Fibroblast of skin of left quadriceps (primary cell): ENCODE measurements around the gene NRG2.

Experiments
- DNase-seq, 2 experiments: peaks; one replicate each; pipeline ENCODE4 v3.0.0-alpha.2; 2013; ENCODE audit warnings: low read depth in 2 of 2

The NRG2 gene

DNA sequence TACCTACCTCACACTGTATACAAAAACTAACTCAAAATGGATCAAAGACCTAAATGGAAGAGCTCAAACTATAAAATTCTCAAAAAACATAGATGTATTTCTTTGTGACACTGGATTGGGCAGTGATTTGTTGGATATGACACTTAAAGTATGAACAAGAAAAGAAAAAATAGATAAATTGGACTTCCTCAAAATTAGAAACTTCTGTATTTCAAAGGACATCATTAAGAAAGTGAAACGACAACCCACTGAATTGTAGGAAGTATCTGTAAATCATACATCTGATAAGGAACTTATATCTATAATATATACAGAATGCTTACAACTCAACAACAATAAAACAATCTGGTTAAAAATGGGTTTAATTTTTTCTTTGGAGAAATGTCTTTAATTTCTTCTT, 96.7 kb downstream of the NRG2 start:
- DNase-seq, result no peak

DNA sequence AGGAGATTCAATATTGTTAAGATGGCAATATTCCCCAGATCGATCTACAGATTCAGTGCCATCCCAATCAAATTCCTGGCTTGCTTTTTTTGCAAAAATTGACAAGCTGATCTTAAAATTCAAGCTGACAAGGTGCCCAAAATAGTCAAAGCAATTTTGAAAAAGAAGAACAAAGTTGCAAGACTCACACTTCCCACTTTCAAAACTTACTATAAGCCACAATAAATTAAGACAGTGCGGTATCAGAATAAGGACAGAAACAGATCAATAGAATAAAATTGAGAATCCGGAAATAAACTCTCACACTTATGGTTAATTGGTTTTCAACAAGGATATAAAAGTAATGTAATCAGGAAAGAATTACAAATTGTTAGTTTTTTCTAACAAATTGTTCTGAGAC, 97.1 kb downstream of the NRG2 start:
- DNase-seq, result no peak

DNA sequence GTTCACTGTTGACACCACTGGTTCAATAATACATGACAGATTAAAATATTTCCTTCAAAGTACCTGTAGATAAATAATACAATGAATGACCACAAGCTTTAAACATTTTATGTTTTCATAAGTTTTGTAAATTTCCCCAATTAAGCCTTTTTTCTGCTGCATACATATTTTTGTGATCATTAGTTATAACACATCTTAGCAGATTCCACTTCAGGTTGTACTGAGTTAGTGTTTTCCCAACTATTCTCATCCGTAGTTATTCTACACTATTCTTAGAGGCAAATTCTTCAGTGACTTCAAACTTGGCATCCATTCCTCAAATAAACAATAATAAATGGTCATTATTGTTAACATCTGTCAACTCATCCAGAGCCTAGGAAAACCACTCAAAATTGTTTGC, 100.9 kb downstream of the NRG2 start:
- no peak for DNase-seq

DNA sequence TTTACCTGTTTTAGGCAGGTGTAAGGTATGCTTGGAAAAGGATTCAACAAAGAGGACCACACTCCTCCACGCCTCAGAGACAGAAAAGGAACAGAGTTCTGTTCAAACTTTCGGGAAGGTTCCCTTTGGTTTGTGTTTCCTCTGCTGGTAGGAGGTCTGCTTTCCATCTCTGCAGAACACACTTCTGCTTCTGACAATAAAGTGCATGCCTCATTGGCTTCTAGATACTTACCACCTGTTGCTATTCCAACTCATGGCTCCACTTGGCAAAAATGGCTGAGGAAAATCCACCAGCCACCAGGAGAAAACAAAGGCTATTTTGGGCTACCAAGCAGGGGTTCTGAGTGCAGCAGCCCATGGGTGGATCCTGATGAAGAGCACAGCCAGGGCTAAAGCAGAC, 112.7 kb downstream of the NRG2 start:
- no peak for DNase-seq

DNA sequence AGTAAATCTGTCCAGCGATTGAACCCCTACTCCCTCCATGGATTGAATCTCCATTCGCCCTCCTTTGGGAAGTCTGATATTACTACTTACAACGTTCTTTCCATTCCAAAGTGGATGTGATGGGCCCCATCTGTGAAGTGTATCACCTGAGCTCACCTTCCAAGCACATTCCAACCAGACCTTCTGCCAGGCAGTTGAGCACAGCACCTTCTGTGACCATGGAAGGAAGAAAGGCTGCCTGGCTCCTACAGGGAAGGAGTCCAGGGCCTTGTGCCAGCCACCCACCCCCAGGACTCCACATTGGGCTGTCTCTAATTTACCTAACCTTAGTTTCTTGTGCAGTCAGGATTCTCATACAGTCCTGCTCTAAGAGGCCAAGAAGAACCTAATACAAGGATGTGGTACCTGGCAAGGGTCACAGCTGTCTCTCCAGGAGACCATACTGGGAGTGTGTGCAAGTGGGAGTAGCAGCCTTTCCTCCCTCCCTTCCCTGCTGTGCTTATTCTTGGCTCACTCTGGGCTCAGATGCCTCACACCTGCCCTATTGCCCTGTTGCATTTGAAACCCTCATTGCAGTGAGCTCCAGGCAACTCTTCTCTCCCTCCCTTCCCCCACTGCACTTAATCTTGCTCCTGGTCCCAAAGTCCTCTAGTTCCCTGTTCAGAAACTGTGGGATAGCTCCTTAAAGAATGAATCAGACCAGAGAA, 116.1 kb downstream of the NRG2 start:
- no peak for DNase-seq

DNA sequence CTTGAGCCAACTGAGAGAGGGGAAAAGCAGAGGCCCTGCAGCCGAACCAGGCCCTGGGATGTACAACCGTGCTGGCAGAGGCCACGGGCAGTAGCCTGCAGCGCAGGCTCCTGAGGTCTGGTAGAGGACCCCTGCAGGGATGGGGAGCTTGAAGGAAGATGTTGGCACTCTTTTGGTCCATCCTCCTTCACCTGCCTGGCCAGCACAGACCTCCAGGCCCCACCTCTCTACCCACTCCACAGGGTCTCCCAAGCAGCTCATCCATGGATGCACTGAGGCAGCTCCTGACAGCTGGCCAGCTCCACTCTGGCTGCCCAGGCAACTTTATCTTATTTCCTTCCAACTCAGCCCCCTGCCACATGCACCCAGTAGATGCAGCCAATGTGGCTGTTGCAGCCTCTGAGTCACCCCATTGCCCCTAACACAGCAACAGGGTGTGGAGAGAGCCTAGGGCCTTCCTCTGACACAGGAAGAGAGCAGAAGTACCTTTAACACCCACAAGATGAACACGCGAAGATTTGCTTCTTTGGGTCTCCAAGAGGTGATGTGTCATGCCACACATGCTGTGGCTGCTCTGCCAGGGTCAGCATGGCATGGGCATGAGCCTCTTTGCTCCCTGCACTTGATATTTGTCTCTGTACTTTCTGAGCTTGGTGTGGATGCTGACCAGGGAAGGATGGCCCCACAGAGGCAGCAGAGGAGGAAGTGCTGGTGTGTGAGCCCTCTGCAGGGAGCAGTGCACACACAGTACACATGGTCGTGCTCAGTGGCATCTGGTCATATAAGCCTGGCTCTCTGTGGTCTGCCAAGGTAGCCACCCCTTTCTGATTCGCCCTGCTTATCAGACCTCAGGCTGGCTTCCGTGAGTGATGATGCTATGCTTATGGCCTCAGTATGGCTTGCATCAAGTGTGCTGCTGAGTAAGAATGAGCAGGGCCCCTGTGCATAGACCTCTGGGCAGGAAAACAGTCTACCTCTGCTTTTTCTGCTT, 117.2 kb downstream of the NRG2 start:
- DNase-seq, result no peak

DNA sequence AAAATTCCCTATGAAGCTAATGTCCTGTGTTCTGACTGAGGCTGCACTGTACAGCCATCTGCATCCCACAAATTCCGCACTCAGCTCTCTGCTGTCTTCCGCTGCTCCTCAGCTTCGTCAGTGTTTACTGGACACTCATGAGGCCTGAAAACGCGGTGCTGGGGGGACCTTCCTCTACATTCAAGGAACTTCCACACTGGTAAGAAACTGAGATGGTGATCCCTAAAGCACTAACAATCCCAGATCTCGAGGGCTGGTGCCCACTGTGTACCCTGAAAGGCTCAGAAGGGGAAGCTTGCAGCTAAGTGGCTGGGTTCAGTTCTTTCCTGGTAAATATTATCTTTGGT, 117.9 kb downstream of the NRG2 start:
- no peak for DNase-seq

DNA sequence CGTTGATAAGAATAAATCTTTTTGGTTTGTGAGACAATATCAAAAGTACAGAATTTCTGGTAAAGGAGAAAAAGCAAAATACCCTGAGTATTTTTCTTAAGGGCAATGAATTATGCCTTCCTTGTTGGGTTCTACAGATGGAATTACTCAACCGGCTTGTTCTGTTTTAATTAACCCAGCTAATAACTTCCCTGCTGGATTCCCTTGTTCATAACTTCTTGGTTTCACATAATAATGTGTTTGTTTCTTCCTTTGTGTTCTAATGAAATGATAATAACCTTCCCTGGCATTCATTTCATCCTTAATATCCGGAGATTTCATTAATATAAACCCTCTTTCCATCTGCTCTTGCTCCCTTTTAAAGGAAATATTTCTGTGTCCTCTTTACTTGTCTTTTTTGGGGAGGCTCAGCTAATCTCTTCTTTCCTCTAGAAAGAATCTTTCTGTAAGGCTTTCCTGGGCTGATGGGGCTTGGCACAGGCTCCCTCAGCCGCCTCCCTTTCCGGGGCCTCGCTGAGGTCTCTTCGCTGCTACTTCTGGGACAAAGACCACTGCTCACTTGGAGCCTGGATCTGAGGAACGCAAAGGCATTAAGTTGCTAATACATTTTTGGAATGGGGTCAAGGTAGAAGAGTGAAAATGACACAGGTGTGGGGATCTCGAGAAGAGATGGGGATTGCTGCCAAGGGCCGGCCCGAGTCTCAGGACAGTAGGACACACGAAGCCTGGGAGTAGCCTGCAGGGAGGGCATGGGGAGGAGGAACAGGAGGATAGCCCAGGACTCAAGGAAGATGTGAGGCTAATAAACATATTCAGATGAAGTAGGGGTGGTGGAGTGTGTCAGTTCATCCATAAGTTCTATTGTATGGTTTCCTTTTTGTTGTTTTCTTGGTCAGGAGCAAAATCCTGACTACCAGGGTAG, 118.5 kb downstream of the NRG2 start:
- DNase-seq, result no peak

DNA sequence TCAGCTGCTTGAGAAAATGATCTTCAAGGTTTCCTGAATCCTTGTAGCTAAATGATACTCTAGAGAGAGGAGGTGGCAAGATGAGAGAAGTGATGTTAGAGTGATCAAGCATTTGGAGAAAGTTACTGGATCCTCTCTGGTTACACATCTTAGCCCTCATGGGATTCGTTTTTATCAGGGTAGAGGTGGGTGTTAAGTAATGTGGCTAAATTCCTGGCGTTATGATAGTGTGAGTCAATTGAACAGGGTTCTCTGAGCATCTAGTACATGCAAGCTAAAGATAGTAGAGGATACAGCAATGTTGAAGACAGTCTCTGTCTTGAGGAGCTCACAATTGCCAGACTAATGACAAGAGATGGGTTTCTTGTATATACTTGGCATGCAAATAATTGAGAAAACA, 123.8 kb downstream of the NRG2 start:
- DNase-seq, result no peak

DNA sequence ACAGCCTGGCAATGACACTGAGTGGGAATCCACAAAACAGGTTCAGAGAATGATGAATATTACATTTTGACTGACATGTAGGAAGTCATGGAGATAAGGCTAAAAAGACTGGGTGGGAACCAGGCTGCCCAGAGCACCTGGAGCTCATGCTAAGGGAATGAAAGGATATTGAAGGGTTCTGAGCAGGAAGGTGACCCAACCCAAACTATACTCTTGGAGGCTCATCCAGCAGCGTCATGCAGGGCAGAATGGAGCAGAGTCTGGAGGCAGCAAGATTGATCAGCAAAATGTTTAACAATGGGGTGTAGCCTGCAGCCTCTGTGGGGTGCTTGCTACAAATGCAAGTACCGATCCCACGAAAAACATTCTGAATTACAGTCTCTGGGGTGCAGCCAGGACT, 127.3 kb downstream of the NRG2 start:
- no peak for DNase-seq

DNA sequence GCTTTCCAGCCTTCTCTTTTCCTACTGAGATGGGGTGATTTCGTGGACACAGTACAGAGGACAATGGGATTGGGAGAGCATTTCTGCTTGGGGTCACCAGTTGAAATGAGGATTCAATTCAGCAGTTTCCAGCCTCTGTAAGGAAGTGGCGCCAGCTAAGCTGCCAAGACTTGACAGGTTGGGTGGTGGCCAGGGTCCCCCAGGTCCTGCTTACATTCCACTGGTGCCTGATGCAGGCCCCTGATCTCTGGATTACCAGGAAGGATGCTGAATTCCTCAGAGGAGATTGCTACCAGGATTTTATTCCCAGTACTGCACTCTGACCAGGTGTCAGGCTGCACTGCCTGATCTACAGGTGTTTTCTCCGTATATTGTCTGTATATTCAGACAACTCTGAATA, 127.8 kb downstream of the NRG2 start:
- no peak for DNase-seq

DNA sequence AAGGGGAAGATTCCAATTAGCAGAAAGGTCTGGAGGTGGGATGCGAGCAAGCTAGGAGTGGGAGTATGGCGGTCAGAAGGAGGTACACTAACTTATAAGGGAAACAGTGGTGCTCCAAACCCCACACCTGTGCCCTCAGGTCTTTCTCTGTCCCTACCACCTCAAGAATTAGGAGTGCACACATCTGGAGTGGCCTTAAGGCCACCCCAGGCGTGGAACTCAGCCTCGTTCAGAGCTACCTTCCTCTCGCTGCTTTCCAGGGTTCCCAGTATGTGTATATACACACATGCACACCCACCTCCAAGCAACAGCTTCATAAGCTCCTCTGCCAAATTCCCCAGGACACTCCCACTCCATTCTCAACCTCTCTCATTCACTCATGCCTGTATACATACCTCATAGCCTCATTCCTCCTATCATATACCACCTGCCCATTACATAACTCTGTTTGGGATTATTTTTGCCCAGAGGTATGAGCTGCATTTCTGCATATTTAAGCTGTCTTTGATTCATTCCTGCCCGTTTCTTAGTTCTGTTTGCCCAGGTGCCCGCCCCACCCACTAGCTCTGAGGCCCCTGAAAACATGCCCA, 128.8 kb downstream of the NRG2 start:
- no peak for DNase-seq

DNA sequence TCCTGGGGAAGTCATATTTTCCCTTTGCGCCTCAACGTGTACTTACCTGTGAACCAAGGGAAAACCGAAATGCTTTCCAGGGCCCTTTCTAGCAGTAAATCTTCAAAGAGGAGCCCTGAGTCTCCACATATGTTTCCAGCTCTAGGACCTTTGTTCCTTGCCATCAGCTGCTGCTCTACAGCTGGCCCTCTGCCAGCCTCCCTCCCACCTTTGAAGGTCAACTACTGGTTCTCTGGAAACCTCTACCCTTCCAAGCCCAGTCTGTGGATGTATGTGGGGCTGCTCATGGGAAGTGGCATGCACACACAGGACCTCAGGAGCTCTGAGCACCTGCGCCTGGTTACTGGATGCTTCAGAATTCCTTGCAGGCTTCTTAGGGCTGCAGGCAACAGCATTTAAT, 130.3 kb downstream of the NRG2 start:
- DNase-seq, result no peak

DNA sequence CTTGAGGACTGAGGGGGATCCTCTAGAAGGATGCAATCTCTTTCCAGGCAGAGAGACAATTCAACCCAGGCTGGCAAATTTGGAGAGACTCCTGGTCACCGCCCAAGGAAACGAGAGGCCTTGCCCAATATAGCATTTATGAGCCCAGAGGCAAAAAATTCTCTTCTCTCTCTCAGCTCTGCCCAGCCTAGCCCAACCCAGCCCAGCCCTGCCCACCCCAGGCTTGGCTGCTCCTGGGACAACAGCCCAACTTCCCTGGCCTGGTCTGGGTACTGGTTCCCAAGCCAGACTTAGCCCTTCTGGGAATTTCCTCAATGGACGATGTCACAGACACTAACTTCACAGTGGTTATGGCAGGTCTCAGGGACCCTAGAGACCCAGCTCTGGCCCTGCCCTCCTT, 130.9 kb downstream of the NRG2 start:
- no peak for DNase-seq

DNA sequence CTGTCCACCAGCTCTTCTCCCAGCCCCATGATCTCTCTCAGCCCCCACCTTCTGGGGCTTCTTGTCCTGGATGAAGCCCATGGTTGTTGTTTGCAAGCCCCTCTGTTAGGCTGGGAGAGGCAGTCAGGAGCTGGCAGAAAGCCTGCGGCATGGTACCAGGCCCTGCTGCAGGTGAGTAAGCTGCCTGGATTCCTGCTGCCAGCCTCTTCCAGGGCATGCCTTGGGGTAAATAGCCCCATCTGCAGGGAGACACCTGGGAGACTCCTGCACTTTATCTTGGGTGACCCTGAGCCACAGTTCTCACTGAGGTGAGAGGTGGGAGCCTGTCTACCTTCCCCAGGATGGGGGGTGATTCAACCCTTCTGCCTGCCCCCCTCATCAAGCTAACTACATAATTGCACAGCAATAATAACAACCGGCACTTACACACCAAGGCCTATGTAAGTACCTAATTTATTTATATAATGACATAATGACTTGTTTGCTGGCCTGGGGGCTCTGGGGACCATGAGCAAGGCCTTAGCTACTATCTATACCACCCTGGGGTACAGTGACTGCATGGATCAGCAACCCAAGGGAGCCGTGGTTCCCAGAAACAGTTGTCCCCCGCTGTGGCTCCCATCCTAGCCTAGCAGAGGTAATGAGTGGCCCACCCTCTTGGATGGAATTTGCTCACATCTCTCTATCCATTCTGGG, 131.5 kb downstream of the NRG2 start:
- DNase-seq, result no peak

DNA sequence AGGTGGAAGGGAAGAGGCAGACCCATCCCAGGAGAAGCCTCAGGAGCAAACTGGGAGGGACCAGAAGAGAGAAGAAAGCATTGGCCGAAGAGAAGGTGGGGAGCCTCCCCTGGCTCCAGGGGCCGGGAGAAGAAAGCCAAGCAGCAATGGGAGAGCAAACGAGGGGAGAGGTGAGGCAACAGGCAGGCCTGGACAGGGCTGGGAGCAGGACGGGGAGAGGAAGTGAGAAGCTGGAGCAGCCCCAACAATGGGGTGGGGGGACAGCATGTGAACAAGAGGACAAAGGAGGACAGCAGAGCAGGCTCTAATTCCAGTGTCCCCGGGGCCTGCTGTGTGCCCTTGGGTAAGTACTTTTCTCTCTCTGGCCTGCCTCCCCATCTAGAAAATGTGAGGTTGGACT, 132.2 kb downstream of the NRG2 start:
- DNase-seq, result no peak

DNA sequence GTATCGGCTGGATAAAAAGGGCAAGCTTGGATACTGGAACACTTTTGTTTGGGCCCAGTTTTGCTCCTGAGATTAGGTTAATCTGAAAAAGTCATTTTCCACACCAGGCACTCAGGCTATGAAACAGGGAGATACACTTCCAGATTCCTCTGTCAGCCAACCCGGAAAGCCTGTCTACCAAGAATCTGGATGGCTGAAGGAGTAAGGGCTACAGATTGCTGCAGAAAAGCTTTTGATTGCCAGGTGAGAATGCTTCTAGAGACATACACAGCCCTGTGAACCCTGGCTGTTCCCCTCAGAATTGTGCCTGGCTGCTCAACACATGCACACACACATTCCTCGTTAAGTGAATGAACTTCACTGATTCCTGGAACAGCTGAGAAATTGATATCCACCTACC, 133.1 kb downstream of the NRG2 start:
- DNase-seq, result no peak

DNA sequence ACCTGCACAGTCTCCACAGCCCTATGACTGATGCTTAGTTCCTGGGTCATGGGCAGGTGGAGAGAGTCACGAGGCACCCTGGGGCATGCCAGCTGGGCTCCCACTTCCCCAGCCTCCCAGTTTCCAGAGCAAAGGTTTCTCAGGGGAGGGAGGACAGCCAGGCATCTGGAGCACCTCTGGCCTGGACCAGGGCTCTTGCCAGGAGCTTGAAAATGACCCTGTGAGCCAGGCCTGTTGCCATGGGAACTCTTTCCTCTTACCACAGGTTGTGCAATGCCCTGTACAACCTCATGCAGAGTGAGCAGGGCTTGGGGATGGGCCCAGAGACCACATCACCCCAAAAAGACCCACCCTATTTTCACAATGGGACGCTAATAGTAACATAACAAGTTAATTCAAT, 134.3 kb downstream of the NRG2 start:
- no peak for DNase-seq

DNA sequence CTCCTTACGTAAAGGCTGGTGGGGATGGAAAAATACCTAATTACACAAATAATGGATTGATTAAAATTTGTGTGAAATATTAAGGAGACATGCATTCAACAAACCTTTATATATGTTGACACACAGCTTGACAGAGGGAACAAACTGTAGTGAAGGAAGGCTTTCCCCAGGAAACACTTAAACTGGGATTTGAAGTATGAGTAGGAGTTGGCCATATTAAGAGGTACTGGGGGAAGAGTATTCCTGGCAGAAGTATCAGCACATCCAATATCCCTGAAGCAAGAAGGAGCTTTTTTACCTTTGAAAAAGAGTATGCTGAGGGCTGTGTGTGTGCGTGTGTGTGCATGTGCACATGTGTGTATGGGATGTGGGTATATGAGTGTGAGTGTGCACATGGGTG, 136.4 kb downstream of the NRG2 start:
- DNase-seq, result no peak

DNA sequence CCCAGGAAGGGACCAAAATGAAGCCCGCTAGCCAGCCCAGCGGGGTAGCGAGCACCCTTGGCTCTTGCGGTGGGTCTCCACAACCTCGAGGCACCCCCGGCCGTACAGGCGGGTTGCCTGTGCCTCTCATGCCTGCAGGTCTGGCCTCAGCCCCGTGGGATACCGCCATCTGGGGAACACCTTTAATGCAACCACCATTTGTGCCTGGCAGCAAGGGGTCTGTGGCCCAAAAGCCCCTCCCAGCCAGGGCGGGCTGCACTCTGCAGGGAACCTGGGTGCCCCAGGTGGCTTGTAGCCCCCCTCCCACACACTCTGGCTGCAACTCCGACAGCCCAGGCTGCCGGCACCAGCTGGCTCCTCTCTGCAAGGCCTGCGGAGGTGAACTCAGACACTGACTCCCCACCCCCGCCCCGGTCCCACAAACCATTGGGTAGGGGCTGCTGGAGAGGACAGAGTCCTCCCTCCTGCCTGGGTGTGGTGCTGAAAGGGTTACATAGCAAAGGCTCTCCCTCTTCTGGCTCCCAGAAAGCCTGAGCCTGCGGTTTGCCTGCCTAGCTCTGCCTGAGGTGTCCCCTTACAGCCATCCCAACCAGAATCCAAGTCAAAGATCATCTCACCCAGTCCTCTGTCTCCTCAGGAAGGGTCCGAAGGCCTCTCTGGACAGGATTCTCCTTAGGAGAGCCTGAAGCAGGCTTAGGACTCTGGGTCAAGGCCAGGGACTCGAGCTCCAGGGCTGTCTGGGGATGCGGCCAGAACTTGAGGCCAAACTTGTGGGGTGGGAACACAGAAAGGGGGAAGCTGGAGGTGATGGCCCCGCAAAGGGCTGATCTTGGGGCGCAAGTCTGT, 138.1 kb downstream of the NRG2 start:
- DNase-seq, result no peak

DNA sequence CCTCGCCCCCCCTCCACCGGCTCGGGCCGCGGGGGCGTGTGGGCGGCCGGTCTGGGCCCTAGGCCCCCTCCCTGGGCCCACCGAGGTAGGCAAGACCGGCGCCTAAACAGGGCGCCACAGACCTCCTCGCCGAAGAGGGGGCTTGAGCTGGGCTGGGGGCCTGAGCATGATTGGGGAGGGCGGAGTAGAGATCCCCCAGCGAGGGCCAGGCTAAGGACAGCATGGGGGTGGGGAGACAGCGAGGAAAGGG, 138.6 kb downstream of the NRG2 start:
- DNase-seq, result no peak
